GM19240 (cell line): Measurements from ENCODE around the gene CENPM.

ENCODE experiments used
- DNase-seq: peaks from one replicate; pipeline ENCODE4 v3.0.0; 2011; ENCODE audit warnings: low spot score; ENCODE audit not compliant: insufficient read length

The CENPM gene

DNA sequence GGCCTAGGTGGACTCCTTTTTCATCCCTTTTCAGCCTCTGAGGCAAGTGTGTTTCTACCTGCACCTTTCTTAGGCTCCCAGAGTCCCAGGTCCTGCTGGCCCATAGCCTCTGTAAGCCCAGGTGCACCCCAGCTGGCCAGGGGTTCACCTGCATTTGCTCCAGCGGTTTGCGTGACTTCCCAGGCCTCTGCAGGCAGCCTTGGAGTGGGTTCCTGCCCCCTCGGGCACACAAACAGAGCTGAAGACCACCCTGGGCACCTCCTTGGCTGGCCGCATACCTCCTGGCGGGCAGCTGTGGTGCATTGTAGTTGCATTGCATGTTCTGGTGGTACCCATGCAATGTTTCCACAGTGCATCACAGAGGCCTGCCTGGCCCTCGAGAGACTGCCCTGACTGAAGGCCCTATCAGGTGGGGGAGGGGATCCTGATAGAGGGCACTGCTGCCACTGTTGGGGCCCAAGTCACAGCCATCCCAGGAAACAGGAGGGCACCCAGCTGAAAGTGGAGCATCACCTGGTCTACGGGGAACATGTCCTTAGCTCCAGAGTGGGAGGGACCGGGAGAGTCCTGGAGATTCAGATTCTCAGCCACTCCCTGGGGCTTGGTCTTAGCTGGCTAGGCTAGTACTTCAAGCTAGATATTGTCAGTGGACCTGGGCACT lies 46.2 kb downstream of the CENPM start:
- no peak for DNase-seq

DNA sequence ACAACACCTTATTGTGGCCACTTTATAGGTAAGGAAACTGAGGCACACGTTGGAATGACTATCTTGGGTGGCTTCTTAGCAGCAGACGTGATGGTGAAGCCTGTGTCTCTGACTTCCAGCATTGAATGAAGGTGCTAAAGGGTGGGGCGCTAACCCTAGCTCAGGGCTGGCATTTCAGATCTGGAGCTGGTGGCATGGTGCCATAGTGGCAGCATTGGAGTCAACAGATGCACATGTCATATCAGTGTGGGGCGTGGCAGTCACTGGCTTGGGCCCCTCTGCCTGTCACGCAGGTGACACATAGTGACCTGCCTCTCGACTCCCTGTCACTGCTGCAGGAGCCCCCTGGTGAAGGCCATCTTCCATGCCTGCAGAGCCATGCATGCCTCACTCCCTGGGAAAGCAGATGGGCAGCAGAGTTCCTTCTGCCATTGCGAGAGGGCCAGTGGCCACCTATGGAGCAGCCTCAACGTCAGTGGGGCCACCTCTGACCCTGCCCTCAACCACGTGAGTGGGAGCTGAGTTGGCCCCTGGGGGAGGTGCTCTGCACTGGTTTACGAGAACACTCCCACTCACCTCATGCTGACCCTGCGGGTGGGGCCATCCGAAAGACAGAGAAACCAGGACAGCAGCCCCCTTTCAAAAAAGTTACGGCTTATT lies 46.8 kb downstream of the CENPM start:
- no peak for DNase-seq

DNA sequence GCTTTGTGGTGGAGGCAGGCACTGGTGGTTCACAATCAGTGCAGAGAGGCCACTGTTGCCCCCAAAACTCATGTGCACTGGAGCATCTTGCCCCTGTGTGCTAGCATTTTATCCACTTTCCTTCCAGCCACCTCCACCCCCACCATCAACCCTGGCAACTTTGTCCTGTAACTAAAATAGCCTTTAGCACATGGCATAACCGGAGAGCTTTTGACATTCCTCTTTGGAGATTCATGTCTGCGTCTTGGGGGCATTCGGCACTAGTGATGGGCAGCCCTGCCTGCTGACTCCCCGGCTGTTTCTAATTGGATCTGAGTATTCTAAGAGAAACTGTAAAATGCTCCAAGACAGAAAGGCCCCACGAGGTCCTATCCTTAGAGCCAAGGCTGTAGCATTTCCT lies 47.8 kb downstream of the CENPM start:
- no peak for DNase-seq

DNA sequence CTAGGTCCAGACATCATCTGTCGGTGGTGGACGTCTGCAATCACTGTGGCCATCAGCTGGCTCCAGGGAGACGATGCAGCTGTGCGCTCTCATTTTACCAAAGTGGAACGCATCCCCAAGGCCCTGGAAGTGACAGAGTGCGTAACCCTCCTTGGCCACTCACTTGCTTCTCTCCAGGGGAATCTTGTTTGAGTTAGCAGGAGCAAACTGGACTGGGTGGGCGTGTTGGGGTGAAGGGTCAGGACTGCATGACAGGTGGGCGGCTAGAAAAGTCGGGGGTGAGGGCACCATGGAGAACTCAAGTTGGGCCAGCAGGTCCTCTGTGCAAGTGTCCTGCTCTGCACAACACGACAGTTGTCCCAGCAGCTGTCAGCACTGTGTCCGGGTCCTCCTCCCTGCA lies 48.3 kb downstream of the CENPM start:
- no peak for DNase-seq

DNA sequence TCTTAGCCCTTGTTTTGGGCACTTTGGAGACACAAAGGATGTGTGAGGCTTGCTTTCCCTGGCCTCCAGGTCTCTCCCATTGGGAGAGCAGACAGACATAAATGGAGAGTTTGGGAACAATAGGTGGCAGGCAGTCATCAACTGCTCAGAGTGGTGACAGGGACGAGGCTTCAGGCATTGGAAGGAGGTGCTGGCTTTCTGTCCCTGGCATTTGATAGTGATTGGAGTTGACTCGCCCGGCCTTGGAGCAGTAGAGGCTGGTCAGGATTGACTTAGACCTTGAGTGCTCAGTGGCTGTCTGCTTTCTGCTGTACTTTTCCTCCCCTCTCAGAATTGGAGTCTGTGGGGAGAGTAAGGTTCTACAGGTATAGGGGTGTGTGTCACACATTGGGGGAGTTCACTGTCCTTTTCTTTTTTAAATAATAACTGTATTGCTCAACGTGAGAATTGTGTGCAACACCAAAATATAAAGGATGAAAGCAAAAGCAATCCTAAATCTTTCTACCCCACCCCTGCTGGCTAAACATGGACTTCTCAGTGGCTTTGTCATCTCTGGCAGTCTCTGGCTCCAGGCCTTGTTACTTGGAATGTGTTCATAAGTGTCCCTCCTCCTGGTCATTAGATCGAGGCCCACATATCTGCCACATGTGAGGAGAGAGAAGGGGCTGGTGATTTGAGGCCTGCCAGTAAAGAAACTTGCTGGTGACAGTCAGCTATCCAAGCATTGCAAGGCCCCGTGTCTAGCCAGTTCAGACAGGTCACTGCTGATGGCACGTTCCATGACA lies 53.2 kb downstream of the CENPM start:
- no peak for DNase-seq

DNA sequence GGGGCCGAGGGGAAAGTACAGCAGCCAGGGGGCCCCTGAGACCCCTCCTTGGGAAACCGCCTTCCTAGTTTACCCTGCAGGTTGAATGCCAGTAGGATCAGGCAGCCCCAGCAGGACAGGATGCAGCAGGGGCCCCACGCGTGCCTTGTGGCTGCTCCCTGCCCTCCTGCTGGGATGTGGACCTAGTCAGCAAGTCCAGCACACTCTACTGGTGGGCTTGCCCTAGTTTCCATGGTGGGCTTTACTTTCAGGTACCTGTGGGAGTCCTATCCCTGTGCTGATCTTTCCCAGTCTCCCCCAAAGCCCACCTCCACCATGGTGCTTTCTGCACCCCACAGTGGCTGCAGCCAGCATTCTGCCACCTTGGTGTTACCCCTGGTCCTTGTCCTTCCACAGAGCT lies 54.2 kb downstream of the CENPM start:
- DNase-seq = no peak

DNA sequence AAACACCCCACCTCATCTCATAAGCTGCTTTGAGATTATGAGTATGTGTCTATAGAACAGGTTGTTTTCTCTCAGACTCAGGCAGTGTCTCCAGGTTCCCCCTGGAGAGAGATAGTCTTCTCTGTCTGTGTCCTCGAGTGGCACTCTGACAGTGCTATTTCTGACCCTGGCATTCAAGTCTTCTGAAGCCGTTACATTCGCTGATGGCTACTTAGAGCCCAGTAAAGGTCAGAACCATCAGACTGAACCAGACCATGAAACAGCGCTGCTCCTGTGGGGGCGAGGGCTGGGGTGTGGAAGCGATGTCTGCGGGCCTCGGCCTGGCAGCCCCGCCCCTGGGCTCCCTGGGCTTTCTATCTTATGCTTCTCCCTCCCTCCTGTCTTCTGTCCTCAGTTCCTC lies 55.5 kb downstream of the CENPM start:
- DNase-seq = no peak
